Measurements from ENCODE around the gene TRIM2. TPM values are rescaled to one million over a fixed set of nuclear protein-coding genes. Genes with fewer than 3 reads are reported as not detected.
A peak's percentile ranks its signal among the peaks of the same experiment; 100 is the strongest.

Gene TRIM2
- total RNA-seq, 1 donor from 2014 or later = 83.1 TPM

DNA sequence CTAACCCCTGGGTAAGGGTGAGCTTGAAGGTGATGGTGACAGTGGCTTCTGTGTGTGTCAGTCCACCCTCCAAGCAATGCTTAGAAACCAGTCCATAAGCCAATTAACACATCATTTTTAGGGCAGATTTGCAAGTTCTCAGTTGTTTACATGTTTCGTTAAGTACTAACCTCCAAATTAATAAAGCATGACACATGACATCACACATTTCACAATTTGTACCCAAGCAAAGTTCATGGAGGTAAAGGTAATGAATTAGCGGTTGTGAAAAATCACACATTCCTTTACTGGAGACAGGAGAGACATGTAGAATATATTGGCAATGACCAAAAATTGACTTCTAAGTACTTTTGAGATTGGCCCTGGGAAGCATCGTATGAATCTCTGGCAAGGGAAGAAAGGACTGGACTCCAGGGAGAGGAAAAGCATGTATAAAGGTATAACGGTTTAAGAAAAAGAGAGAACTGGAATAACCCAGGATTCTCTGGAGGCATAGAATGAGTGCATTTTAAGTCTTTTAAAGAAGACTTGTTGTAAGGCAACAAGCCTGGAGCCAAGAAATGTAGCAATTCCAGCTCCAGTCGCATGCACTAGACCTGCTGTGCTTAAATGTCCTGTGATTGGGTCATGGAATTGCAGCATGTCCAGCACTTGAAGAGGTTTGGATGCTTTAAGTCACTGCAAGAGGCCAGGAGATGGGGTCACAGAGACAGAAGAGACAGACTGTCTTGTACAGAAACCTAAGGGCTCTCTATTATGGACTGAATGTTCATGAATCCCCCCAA is 34.1 kb downstream of the TRIM2 start:
- H3K4me3 Mint-ChIP-seq = no peak overlapping the region
- no peak for DNase-seq (ENCODE audit: extremely low spot score, unreplicated experiment)
- H3K9me3 Mint-ChIP-seq = no peaks in the 10 kb centered on the region
- H3K36me3 Mint-ChIP-seq = peaks cover 29% of the 10 kb centered on the region
- no peak overlapping the region for H3K27ac Mint-ChIP-seq
- TF ChIP-seq, protein P1, sequence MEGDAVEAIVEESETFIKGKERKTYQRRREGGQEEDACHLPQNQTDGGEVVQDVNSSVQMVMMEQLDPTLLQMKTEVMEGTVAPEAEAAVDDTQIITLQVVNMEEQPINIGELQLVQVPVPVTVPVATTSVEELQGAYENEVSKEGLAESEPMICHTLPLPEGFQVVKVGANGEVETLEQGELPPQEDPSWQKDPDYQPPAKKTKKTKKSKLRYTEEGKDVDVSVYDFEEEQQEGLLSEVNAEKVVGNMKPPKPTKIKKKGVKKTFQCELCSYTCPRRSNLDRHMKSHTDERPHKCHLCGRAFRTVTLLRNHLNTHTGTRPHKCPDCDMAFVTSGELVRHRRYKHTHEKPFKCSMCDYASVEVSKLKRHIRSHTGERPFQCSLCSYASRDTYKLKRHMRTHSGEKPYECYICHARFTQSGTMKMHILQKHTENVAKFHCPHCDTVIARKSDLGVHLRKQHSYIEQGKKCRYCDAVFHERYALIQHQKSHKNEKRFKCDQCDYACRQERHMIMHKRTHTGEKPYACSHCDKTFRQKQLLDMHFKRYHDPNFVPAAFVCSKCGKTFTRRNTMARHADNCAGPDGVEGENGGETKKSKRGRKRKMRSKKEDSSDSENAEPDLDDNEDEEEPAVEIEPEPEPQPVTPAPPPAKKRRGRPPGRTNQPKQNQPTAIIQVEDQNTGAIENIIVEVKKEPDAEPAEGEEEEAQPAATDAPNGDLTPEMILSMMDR (conservative IDR thresholded peaks at IDR 0.05) = no peak
- H3K4me1 Mint-ChIP-seq (ENCODE audit: unreplicated experiment) = peaks cover 51% of the 10 kb centered on the region
- H3K27me3 Mint-ChIP-seq = no peaks in the 10 kb centered on the region

GRCh38 chr4:153239409-153239808 is 35.2 kb downstream of the TRIM2 start:
- DNase-seq (ENCODE audit: extremely low spot score, unreplicated experiment) = no peak
- peaks cover 29% of the 10 kb centered on the region for H3K36me3 Mint-ChIP-seq
- H3K27me3 Mint-ChIP-seq = no peaks in the 10 kb centered on the region
- H3K4me3 Mint-ChIP-seq = no peak overlapping the region
- H3K9me3 Mint-ChIP-seq = no peaks in the 10 kb centered on the region
- H3K4me1 Mint-ChIP-seq (ENCODE audit: unreplicated experiment) = peaks cover 40% of the 10 kb centered on the region
- H3K27ac Mint-ChIP-seq = no peak overlapping the region
- TF ChIP-seq, protein P1 (conservative IDR thresholded peaks at IDR 0.05) = no peak

DNA sequence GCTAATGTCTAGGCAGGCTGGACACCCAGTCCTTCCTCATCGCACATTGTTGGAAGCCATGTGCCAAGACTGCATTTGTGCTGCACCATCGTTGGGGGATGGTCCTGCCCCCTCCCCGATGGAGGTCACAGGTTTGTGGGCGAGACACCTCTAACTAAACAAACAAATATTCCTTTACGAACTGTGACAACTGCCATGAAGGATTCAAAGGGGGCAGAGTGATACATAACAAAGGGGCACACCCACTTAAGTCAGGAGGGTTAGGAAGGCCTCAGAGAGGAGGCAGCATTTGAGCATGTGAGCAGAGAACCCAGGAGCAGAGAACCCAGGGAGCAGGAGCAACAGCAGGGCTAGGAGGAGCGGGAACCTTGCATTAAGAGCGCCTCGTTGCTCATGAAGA is 37.1 kb downstream of the TRIM2 start:
- peaks cover 32% of the 10 kb centered on the region for H3K36me3 Mint-ChIP-seq

GRCh38 chr4:153241970-153242838 is 38.0 kb downstream of the TRIM2 start:
- H3K36me3 Mint-ChIP-seq = peaks cover 34% of the 10 kb centered on the region
- H3K9me3 Mint-ChIP-seq = no peaks in the 10 kb centered on the region
- TF ChIP-seq, protein P1 (conservative IDR thresholded peaks at IDR 0.05) = no peak
- H3K4me1 Mint-ChIP-seq (ENCODE audit: unreplicated experiment) = peaks cover 35% of the 10 kb centered on the region
- H3K4me3 Mint-ChIP-seq = peak overlapping the region; percentile 4
- DNase-seq (ENCODE audit: extremely low spot score, unreplicated experiment) = no peak
- H3K27me3 Mint-ChIP-seq = no peaks in the 10 kb centered on the region
- H3K27ac Mint-ChIP-seq = no peak overlapping the region

More for the DNA sequence above, 37.1 kb downstream of the TRIM2 start:
- Mint-ChIP-seq H3K4me1 (ENCODE audit: unreplicated experiment) (peaks cover 31% of the 10 kb centered on the region), H3K4me3 (no peak overlapping the region), H3K9me3 (no peaks in the 10 kb centered on the region), H3K27me3 (no peaks in the 10 kb centered on the region), H3K27ac (no peak overlapping the region)
- DNase-seq (ENCODE audit: extremely low spot score, unreplicated experiment) = no peak
- TF ChIP-seq, protein P1 (conservative IDR thresholded peaks at IDR 0.05) = no peak

DNA sequence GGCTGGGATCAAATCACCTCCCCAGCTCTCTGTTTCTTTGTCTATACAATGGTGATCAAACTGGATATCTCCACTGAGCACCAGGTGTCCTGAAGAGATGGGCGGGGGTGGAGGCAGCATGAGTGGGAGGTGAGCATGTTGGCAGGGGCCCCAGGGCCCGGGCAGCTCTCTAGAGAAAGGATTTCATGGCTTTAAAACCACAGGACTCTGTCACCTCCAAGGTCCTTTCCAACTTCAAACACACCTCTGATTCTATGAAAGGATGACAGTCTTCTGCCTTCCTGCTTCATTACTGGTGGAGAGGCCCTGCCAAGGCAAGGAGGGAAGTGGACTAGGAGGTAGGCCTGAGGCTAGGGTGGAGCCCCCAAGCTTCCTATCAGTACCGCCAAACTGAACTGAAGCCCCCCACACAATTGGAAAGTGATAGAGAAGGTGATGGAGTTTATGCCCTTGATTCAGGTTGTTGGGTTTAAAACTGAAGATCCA is 38.6 kb downstream of the TRIM2 start:
- Mint-ChIP-seq H3K36me3 (peaks cover 34% of the 10 kb centered on the region), H3K27me3 (no peaks in the 10 kb centered on the region), H3K27ac (no peak overlapping the region), H3K9me3 (no peaks in the 10 kb centered on the region), H3K4me3 (peak overlapping the region; percentile 4), H3K4me1 (ENCODE audit: unreplicated experiment) (peaks cover 39% of the 10 kb centered on the region)
- TF ChIP-seq, protein P1 (conservative IDR thresholded peaks at IDR 0.05) = no peak
- no peak for DNase-seq (ENCODE audit: extremely low spot score, unreplicated experiment)
